WTC11 (cell line): ENCODE data around the gene NLGN1. TPM values are rescaled to one million over a fixed set of nuclear protein-coding genes. Genes with fewer than 3 reads are reported as not detected.

Source experiments
- ATAC-seq: fragments of 200-7000 bp; cut with Tn5 transposase; 2 replicates; pipeline ENCODE4 v1.10.0; 2021; ENCODE audit warnings: mild to moderate bottlenecking, moderate library complexity
- CTCF ChIA-PET: fragments of 300-600 bp; sonication (Branson Sonifier 250); formaldehyde crosslinking; loops from one replicate; lab custom pipeline; 2021; ENCODE audit warnings: antibody characterized with exemption; lab: Charles Lee
- POLR2A ChIA-PET: fragments of 350-600 bp; sonication (Branson Sonifier 250); formaldehyde crosslinking; loops from one replicate; lab custom pipeline; 2021; ENCODE audit warnings: antibody characterized with exemption; lab: Charles Lee
- DNase-seq: peaks from one replicate; pipeline ENCODE4 v3.0.0; 2021; ENCODE audit warnings: low spot score
- H3K27ac Mint-ChIP-seq: 2 replicates; pipeline ENCODE4 v1.8.0; 2021; ENCODE audit warnings: mixed read lengths
- H3K27me3 Mint-ChIP-seq: 2 replicates; pipeline ENCODE4 v1.8.0; 2021; ENCODE audit warnings: low read depth, mild to moderate bottlenecking, moderate library complexity, mixed read lengths
- H3K36me3 Mint-ChIP-seq: 2 replicates; pipeline ENCODE4 v1.8.0; 2021; ENCODE audit warnings: mixed read lengths
- H3K4me1 Mint-ChIP-seq: 2 replicates; pipeline ENCODE4 v1.8.0; 2022; ENCODE audit warnings: mixed read lengths
- H3K4me3 Mint-ChIP-seq: 2 replicates; pipeline ENCODE4 v1.8.0; 2021; ENCODE audit warnings: mild to moderate bottlenecking, moderate library complexity, mixed read lengths
- H3K9me3 Mint-ChIP-seq: 2 replicates; pipeline ENCODE4 v1.8.0; 2021; ENCODE audit warnings: mixed read lengths
- CREM ChIP-seq: sonication (generic); formaldehyde crosslinking; IDR thresholded peaks from 2 replicates; pipeline ENCODE4 v1.8.1; 2022; ENCODE audit warnings: mild to moderate bottlenecking, missing genetic modification reagents, moderate library complexity
- ELF4 ChIP-seq: sonication (generic); formaldehyde crosslinking; IDR thresholded peaks from 2 replicates; pipeline ENCODE4 v1.8.1; 2022; ENCODE audit warnings: low read depth, mild to moderate bottlenecking, moderate library complexity, missing genetic modification reagents
- ESRRA ChIP-seq: sonication (generic); formaldehyde crosslinking; IDR thresholded peaks from 2 replicates; pipeline ENCODE4 v1.8.1; 2022; ENCODE audit warnings: mild to moderate bottlenecking, missing genetic modification reagents, borderline replicate concordance
- ETV6 ChIP-seq: sonication (generic); formaldehyde crosslinking; IDR thresholded peaks from 2 replicates; pipeline ENCODE4 v1.8.1; 2022; ENCODE audit warnings: mild to moderate bottlenecking, missing genetic modification reagents
- IRF2 ChIP-seq: sonication (generic); formaldehyde crosslinking; IDR thresholded peaks from 2 replicates; pipeline ENCODE4 v1.8.0; 2022; ENCODE audit warnings: low read depth, missing genetic modification reagents, borderline replicate concordance
- KAT7 ChIP-seq: sonication (generic); formaldehyde crosslinking; IDR thresholded peaks from 2 replicates; pipeline ENCODE4 v1.8.1; 2023; ENCODE audit warnings: missing genetic modification reagents, mild to moderate bottlenecking, borderline replicate concordance
- NFATC4 ChIP-seq: fragments of 250-450 bp; sonication (Bioruptor Pico); IDR thresholded peaks from 2 replicates; pipeline ENCODE4 v1.9.0; 2021; ENCODE audit warnings: mild to moderate bottlenecking
- NR1H2 ChIP-seq: sonication (generic); formaldehyde crosslinking; IDR thresholded peaks from 2 replicates; pipeline ENCODE4 v1.9.0; 2021; ENCODE audit warnings: mild to moderate bottlenecking, moderate library complexity, missing genetic modification reagents
- PRRX2 ChIP-seq: fragments of 250-450 bp; sonication (Bioruptor Pico); IDR thresholded peaks from 2 replicates; pipeline ENCODE4 v1.8.0; 2021; ENCODE audit warnings: mild to moderate bottlenecking
- SMAD3 ChIP-seq: sonication (generic); formaldehyde crosslinking; IDR thresholded peaks from 2 replicates; pipeline ENCODE4 v1.8.0; 2022; ENCODE audit warnings: missing genetic modification reagents, mild to moderate bottlenecking, borderline replicate concordance
- SP1 ChIP-seq: sonication (generic); formaldehyde crosslinking; conservative IDR thresholded peaks from 2 replicates; pipeline ENCODE4 v1.8.1; 2022; ENCODE audit warnings: missing genetic modification reagents
- TCF7 ChIP-seq: sonication (generic); formaldehyde crosslinking; IDR thresholded peaks from 2 replicates; pipeline ENCODE4 v1.8.0; 2022; ENCODE audit warnings: mild to moderate bottlenecking, low read depth, missing genetic modification reagents, moderate library complexity
- ZNF232 ChIP-seq: sonication (generic); formaldehyde crosslinking; IDR thresholded peaks from 2 replicates; pipeline ENCODE4 v1.8.0; 2022; ENCODE audit warnings: mild to moderate bottlenecking, missing genetic modification reagents
- ZNF317 ChIP-seq: sonication (generic); formaldehyde crosslinking; IDR thresholded peaks from 2 replicates; pipeline ENCODE4 v1.8.1; 2023; ENCODE audit warnings: low read depth, mild to moderate bottlenecking, moderate library complexity, missing genetic modification reagents, borderline replicate concordance
- total RNA-seq: library from RNA; stranded (reverse); gene quantifications from 3 replicates; pipeline ENCODE4 v1.2.3, GENCODE V29; 2021
- TF ChIP-seq, protein P1 (sequence below): sonication (generic); formaldehyde crosslinking; IDR thresholded peaks from 2 replicates; pipeline ENCODE4 v1.8.1; 2022; ENCODE audit warnings: low read depth, missing genetic modification reagents, borderline replicate concordance
- TF ChIP-seq, protein P2 (sequence below): sonication (generic); formaldehyde crosslinking; IDR thresholded peaks from 2 replicates; pipeline ENCODE4 v1.8.1; 2023; ENCODE audit warnings: mild to moderate bottlenecking, missing genetic modification reagents, moderate library complexity
- TF ChIP-seq, protein P3 (sequence below): sonication (generic); formaldehyde crosslinking; conservative IDR thresholded peaks from 2 replicates; pipeline ENCODE4 v1.8.1; 2022; ENCODE audit warnings: mild to moderate bottlenecking, missing genetic modification reagents
- TF ChIP-seq, protein P4 (sequence below): sonication (generic); formaldehyde crosslinking; IDR thresholded peaks from 2 replicates; pipeline ENCODE4 v1.8.1; 2023; ENCODE audit warnings: mild to moderate bottlenecking, moderate library complexity, missing genetic modification reagents
- TF ChIP-seq, protein P5 (sequence below): fragments of 250-450 bp; sonication (Bioruptor Pico); IDR thresholded peaks from 2 replicates; pipeline ENCODE4 v1.9.0; 2021; ENCODE audit warnings: mild to moderate bottlenecking
- TF ChIP-seq, protein P6 (sequence below): sonication (generic); formaldehyde crosslinking; IDR thresholded peaks from 2 replicates; pipeline ENCODE4 v1.8.0; 2023; ENCODE audit warnings: missing genetic modification reagents, mild to moderate bottlenecking, borderline replicate concordance
- TF ChIP-seq, protein P7 (sequence below): sonication (generic); formaldehyde crosslinking; IDR thresholded peaks from 2 replicates; pipeline ENCODE4 v1.8.0; 2023; ENCODE audit warnings: missing genetic modification reagents
- TF ChIP-seq, protein P8 (sequence below): sonication (generic); formaldehyde crosslinking; IDR thresholded peaks from 2 replicates; pipeline ENCODE4 v1.8.0; 2022; ENCODE audit warnings: mild to moderate bottlenecking, missing genetic modification reagents

The NLGN1 gene
- total RNA-seq, 1 experiment from 2014 or later, result 12.4 TPM

DNA sequence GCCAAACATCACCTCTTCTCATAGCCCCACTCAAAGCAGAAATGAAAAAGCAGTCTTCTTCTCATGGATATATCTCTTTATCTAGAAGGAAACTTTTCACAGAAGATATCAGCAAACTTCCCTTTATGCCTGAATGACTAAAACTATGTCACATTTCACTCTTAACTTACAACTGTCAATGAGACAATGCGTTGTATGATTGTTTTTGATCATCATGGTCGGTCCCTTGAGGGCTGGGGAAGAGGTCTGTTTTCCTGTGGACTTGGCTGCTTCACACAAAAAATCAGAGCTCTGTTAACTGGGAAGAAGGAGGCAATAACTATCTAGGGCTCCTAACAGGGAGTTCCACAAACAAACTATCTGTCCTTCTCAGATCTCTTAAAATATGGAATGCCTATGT, 5.1 kb downstream of the NLGN1 start (continued):
- TF ChIP-seq, protein P1, sequence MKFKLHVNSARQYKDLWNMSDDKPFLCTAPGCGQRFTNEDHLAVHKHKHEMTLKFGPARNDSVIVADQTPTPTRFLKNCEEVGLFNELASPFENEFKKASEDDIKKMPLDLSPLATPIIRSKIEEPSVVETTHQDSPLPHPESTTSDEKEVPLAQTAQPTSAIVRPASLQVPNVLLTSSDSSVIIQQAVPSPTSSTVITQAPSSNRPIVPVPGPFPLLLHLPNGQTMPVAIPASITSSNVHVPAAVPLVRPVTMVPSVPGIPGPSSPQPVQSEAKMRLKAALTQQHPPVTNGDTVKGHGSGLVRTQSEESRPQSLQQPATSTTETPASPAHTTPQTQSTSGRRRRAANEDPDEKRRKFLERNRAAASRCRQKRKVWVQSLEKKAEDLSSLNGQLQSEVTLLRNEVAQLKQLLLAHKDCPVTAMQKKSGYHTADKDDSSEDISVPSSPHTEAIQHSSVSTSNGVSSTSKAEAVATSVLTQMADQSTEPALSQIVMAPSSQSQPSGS (CRISPR knock-in tag), result no peak
- TF ChIP-seq ELF4 (CRISPR knock-in tag) (no peak), NFATC4 (CRISPR knock-in tag) (no peak), ZNF317 (no peak)
- TF ChIP-seq, protein P2, sequence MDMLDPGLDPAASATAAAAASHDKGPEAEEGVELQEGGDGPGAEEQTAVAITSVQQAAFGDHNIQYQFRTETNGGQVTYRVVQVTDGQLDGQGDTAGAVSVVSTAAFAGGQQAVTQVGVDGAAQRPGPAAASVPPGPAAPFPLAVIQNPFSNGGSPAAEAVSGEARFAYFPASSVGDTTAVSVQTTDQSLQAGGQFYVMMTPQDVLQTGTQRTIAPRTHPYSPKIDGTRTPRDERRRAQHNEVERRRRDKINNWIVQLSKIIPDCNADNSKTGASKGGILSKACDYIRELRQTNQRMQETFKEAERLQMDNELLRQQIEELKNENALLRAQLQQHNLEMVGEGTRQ, result no peak
- TF ChIP-seq, all 79 proteins: peak for 0

DNA sequence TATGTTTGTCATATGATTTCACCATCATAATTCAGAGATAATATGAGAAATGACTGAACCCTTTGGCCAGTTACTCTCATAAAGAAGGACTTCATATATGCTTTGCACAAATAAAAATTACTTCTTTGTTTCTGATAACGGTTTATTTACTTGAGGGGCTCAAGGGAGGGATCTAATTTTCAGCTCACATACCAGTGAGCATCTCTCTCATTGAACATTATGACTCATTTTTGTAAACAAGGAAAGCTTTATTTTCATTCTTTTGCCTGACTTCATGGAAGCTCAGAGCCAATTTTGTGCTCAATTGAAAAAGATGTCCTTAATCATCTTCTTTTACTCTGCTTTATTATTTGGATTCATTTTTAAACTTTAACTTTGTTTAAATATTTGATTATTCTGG, 5.8 kb downstream of the NLGN1 start:
- no peaks in the 10 kb centered on the region for H3K9me3 Mint-ChIP-seq
- H3K4me3 Mint-ChIP-seq, result no peak overlapping the region
- ChIA-PET POLR2A (no interaction called here), CTCF (no interaction called here)
- H3K27me3 Mint-ChIP-seq, result no peaks in the 10 kb centered on the region
- DNase-seq (no peak), ATAC-seq (no peak)
- no peaks in the 10 kb centered on the region for H3K36me3 Mint-ChIP-seq
- no peak for TF ChIP-seq NFATC4 (CRISPR knock-in tag)
- TF ChIP-seq SP1 (CRISPR knock-in tag), result no peak
- TF ChIP-seq KAT7 (CRISPR knock-in tag), result no peak
- TF ChIP-seq, protein P3, sequence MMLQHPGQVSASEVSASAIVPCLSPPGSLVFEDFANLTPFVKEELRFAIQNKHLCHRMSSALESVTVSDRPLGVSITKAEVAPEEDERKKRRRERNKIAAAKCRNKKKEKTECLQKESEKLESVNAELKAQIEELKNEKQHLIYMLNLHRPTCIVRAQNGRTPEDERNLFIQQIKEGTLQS (CRISPR knock-in tag), result no peak
- no peak for TF ChIP-seq CREM (CRISPR knock-in tag)
- H3K27ac Mint-ChIP-seq, result no peak overlapping the region
- H3K4me1 Mint-ChIP-seq, result peaks cover 22% of the 10 kb centered on the region

DNA sequence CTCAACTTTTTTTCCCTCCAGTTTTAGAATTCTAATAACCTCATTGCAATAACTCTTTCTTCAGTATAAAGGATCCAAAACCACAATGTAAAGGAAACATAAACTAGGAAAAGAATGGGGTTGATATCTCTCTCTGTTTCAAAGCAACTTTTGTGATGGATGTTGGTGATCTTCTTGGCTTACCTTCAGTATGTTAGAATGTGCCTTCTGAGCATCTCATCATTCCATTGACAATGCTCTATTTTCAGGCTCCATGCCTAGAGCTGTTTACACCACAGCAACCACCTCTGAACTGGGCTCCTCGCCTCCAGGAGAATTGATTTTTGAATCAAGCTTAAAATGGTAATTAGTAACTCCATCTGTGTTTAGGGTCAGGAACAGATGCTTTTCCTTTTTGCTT, 6.6 kb downstream of the NLGN1 start:
- ChIA-PET CTCF (no interaction called here), POLR2A (no interaction called here)
- Mint-ChIP-seq H3K36me3 (no peaks in the 10 kb centered on the region), H3K4me3 (no peak overlapping the region), H3K9me3 (no peaks in the 10 kb centered on the region), H3K4me1 (peaks cover 15% of the 10 kb centered on the region), H3K27ac (no peak overlapping the region), H3K27me3 (no peaks in the 10 kb centered on the region)
- ATAC-seq (no peak), DNase-seq (no peak)
- TF ChIP-seq SMAD3 (CRISPR knock-in tag) (no peak), IRF2 (CRISPR knock-in tag) (no peak), ZNF317 (no peak), KAT7 (CRISPR knock-in tag) (no peak), ZNF232 (CRISPR knock-in tag) (no peak), CREM (CRISPR knock-in tag) (no peak), PRRX2 (CRISPR knock-in tag) (no peak), NR1H2 (no peak), ESRRA (CRISPR knock-in tag) (no peak), ETV6 (CRISPR knock-in tag) (no peak), TCF7 (CRISPR knock-in tag) (no peak)
- TF ChIP-seq, protein P4, sequence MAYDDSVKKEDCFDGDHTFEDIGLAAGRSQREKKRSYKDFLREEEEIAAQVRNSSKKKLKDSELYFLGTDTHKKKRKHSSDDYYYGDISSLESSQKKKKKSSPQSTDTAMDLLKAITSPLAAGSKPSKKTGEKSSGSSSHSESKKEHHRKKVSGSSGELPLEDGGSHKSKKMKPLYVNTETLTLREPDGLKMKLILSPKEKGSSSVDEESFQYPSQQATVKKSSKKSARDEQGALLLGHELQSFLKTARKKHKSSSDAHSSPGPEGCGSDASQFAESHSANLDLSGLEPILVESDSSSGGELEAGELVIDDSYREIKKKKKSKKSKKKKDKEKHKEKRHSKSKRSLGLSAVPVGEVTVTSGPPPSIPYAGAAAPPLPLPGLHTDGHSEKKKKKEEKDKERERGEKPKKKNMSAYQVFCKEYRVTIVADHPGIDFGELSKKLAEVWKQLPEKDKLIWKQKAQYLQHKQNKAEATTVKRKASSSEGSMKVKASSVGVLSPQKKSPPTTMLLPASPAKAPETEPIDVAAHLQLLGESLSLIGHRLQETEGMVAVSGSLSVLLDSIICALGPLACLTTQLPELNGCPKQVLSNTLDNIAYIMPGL (CRISPR knock-in tag), result no peak
- TF ChIP-seq, protein P5, sequence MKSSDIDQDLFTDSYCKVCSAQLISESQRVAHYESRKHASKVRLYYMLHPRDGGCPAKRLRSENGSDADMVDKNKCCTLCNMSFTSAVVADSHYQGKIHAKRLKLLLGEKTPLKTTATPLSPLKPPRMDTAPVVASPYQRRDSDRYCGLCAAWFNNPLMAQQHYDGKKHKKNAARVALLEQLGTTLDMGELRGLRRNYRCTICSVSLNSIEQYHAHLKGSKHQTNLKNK (CRISPR knock-in tag), result no peak
- TF ChIP-seq, protein P6, sequence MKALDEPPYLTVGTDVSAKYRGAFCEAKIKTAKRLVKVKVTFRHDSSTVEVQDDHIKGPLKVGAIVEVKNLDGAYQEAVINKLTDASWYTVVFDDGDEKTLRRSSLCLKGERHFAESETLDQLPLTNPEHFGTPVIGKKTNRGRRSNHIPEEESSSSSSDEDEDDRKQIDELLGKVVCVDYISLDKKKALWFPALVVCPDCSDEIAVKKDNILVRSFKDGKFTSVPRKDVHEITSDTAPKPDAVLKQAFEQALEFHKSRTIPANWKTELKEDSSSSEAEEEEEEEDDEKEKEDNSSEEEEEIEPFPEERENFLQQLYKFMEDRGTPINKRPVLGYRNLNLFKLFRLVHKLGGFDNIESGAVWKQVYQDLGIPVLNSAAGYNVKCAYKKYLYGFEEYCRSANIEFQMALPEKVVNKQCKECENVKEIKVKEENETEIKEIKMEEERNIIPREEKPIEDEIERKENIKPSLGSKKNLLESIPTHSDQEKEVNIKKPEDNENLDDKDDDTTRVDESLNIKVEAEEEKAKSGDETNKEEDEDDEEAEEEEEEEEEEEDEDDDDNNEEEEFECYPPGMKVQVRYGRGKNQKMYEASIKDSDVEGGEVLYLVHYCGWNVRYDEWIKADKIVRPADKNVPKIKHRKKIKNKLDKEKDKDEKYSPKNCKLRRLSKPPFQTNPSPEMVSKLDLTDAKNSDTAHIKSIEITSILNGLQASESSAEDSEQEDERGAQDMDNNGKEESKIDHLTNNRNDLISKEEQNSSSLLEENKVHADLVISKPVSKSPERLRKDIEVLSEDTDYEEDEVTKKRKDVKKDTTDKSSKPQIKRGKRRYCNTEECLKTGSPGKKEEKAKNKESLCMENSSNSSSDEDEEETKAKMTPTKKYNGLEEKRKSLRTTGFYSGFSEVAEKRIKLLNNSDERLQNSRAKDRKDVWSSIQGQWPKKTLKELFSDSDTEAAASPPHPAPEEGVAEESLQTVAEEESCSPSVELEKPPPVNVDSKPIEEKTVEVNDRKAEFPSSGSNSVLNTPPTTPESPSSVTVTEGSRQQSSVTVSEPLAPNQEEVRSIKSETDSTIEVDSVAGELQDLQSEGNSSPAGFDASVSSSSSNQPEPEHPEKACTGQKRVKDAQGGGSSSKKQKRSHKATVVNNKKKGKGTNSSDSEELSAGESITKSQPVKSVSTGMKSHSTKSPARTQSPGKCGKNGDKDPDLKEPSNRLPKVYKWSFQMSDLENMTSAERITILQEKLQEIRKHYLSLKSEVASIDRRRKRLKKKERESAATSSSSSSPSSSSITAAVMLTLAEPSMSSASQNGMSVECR, result no peak
- TF ChIP-seq, protein P7, sequence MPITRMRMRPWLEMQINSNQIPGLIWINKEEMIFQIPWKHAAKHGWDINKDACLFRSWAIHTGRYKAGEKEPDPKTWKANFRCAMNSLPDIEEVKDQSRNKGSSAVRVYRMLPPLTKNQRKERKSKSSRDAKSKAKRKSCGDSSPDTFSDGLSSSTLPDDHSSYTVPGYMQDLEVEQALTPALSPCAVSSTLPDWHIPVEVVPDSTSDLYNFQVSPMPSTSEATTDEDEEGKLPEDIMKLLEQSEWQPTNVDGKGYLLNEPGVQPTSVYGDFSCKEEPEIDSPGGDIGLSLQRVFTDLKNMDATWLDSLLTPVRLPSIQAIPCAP (CRISPR knock-in tag), result no peak
- TF ChIP-seq, protein P8, sequence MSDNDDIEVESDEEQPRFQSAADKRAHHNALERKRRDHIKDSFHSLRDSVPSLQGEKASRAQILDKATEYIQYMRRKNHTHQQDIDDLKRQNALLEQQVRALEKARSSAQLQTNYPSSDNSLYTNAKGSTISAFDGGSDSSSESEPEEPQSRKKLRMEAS (CRISPR knock-in tag), result no peak
